Neuron (in vitro differentiated cells): ENCODE measurements around the gene ADCY1.
"Not testable (repeated sequence)": the region's sequence is repeated elsewhere in the genome, so short reads cannot be mapped to it uniquely, and the experiment has no call there.

Source experiments
- H2AFZ ChIP-seq: one replicate; pipeline ENCODE4 v1.6.1; 2013; ENCODE audit warnings: low read depth, mild to moderate bottlenecking, inconsistent platforms, low read length, moderate library complexity
- H3K27me3 ChIP-seq: one replicate; pipeline ENCODE4 v1.6.1; 2013; ENCODE audit warnings: low read length; ENCODE audit not compliant: insufficient read depth
- H3K36me3 ChIP-seq: one replicate; pipeline ENCODE4 v1.6.1; 2013; ENCODE audit warnings: low read length; ENCODE audit not compliant: insufficient read depth
- H3K4me1 ChIP-seq: one replicate; pipeline ENCODE4 v1.6.1; 2013; ENCODE audit warnings: low read length; ENCODE audit not compliant: insufficient read depth
- H3K4me3 ChIP-seq: 2 replicates; pipeline ENCODE4 v1.5.1; 2013; ENCODE audit warnings: mild to moderate bottlenecking, low read length, moderate library complexity
- H3K9me3 ChIP-seq: one replicate; pipeline ENCODE4 v1.6.1; 2013; ENCODE audit warnings: low read length

The ADCY1 gene

DNA sequence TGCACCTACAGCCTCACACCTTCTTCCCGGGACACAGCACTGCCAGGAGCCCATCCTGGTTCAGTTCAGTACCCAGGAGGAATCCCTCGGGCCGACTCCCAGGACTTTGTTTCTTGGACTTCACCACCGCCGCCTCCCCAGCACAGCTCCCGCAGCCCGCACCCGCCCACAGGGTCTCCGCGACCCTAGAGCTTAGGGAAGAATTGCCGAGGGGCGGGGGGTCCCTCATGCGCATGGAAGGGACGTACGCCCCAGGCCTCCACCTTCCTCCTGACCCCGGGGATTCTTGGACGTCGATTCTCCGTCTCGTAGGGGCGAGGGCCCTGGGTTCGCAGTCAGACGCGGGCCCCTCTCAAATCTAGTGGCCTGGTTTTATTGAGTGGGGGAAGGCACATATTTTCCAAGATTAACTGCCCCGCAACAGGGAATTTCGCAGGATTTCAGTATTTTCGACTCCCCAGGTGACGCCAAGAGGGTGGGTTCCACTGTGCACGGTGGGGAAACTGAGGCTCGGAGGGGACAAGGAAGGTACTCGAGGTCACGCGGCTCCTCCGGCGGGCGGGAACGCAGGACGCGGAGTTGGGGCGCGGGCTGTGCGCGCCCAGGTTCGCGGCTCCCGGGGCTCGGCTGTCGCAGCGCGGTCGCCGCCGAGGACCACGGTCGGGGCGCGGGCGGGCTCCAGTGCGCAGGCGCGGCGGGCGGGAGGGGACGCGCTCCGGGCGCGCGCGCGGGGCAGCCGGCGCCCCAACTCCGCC, at the start of gene ADCY1:
Gene ADCY1, plus strand, starts transcription at position 708 of the 755 bp plus-strand sequence. CDS start 176 bp downstream, outside the sequence.
- Histone ChIP-seq H3K27me3 (peaks cover 34% of the 10 kb centered on the region), H3K36me3 (no peaks in the 10 kb centered on the region), H2AFZ (peak within 1 kb of the TSS; percentile 85), H3K9me3 (no peaks in the 10 kb centered on the region), H3K4me1 (peaks cover 16% of the 10 kb centered on the region), H3K4me3 (peak within 1 kb of the TSS; percentile 74)

DNA sequence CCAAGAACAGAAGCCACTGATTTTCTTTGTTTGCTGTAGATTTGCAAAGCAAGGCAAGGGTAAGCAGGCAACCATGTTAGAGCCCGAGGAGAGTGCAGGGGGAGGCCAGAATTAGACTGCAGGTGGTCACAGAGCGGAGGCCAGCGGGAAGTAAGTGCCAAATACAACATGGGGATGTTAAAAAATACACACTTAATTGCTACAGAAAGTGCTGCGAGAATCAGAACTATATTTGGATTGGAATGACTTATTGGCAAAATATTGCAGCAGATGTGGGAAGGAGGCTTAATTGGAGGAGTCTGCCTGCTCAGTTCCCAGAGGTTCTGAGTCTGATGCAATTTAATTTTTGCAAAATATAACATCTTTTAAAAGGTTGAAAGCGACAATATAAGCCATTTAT, 49.7 kb upstream of the ADCY1 start:
- H3K4me1 ChIP-seq, result no peaks in the 10 kb centered on the region
- H3K9me3 ChIP-seq, result no peaks in the 10 kb centered on the region
- no peaks in the 10 kb centered on the region for H3K36me3 ChIP-seq
- no peak overlapping the region for H3K4me3 ChIP-seq
- H2AFZ ChIP-seq, result no peak overlapping the region
- H3K27me3 ChIP-seq, result no peaks in the 10 kb centered on the region

GRCh38 chr7:45525057-45525456, 49.1 kb upstream of the ADCY1 start:
- H3K27me3 ChIP-seq, result no peaks in the 10 kb centered on the region
- no peak overlapping the region for H3K4me3 ChIP-seq
- no peaks in the 10 kb centered on the region for H3K9me3 ChIP-seq
- no peaks in the 10 kb centered on the region for H3K4me1 ChIP-seq
- no peaks in the 10 kb centered on the region for H3K36me3 ChIP-seq
- no peak overlapping the region for H2AFZ ChIP-seq

DNA sequence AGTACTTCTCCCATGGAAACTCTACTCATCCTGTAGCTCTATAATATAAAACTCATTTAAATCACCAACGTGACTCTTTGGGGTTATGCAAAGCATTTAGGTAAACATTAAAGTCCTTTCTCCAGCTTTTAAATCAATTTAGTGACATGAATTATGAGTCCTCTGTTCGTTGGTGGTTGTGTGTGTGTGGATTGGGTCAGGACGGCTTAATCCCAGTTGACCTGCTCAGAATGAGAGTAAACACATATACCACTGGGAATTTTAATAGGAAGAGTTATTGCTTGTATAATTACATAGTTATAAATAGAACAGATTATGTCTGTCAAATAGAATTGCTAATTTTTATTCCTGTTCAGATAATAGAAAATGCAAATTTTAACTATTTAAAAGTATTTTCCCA, 30.7 kb upstream of the ADCY1 start:
- Histone ChIP-seq H3K9me3 (no peaks in the 10 kb centered on the region), H3K36me3 (no peaks in the 10 kb centered on the region), H2AFZ (no peak overlapping the region), H3K4me3 (no peak overlapping the region), H3K27me3 (no peaks in the 10 kb centered on the region), H3K4me1 (peaks cover 8% of the 10 kb centered on the region)

GRCh38 chr7:45545105-45545710, 29.0 kb upstream of the ADCY1 start:
- H3K4me1 ChIP-seq, H3K27me3 ChIP-seq, H2AFZ ChIP-seq, H3K4me3 ChIP-seq, H3K9me3 ChIP-seq, H3K36me3 ChIP-seq: not testable (repeated sequence)

- H3K4me3 ChIP-seq, H3K4me1 ChIP-seq, H3K27me3 ChIP-seq, H3K36me3 ChIP-seq, H2AFZ ChIP-seq, H3K9me3 ChIP-seq: not testable (repeated sequence)
Measured at GRCh38 chr7:45548917-45549316, 25.3 kb upstream of the ADCY1 start.

GRCh38 chr7:45563401-45563800, 10.8 kb upstream of the ADCY1 start:
- Histone ChIP-seq H3K9me3 (peaks cover 5% of the 10 kb centered on the region), H3K27me3 (peaks cover 27% of the 10 kb centered on the region), H3K36me3 (no peaks in the 10 kb centered on the region), H2AFZ (no peak overlapping the region), H3K4me3 (no peak overlapping the region), H3K4me1 (no peaks in the 10 kb centered on the region)

GRCh38 chr7:45563941-45564461, 10.2 kb upstream of the ADCY1 start:
- H3K27me3 ChIP-seq, result peaks cover 30% of the 10 kb centered on the region
- no peak overlapping the region for H3K4me3 ChIP-seq
- no peaks in the 10 kb centered on the region for H3K4me1 ChIP-seq
- H3K36me3 ChIP-seq, result no peaks in the 10 kb centered on the region
- peaks cover 5% of the 10 kb centered on the region for H3K9me3 ChIP-seq
- no peak overlapping the region for H2AFZ ChIP-seq

GRCh38 chr7:45564485-45564884, 9.7 kb upstream of the ADCY1 start:
- Histone ChIP-seq H3K27me3 (peaks cover 30% of the 10 kb centered on the region), H3K9me3 (peaks cover 5% of the 10 kb centered on the region), H3K36me3 (no peaks in the 10 kb centered on the region), H2AFZ (no peak overlapping the region), H3K4me1 (no peaks in the 10 kb centered on the region), H3K4me3 (no peak overlapping the region)

GRCh38 chr7:45564886-45565455, 9.2 kb upstream of the ADCY1 start:
- Histone ChIP-seq H3K36me3 (no peaks in the 10 kb centered on the region), H3K9me3 (peaks cover 3% of the 10 kb centered on the region), H3K4me3 (no peak overlapping the region), H3K27me3 (peaks cover 30% of the 10 kb centered on the region), H3K4me1 (no peaks in the 10 kb centered on the region), H2AFZ (no peak overlapping the region)

DNA sequence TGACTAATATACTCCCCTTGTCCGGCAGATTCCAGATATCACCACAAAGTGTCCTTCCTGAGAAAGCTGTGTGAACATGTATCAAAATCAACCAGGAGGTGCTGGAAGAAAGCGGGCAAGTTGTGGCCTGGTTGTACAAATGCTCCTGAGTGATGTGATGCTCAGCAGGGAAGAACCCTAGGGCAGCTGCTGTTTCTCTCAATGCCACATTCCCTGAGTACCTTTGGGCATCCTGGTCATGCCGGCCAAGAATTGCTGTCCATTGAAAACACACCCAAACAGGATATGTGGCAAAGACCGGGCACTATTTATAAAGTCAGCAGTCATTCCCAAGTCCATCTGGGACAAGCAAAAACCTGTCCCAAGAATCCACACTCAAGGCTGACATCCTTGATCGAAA, 7.8 kb upstream of the ADCY1 start:
- Histone ChIP-seq H2AFZ (no peak overlapping the region), H3K4me1 (no peaks in the 10 kb centered on the region), H3K9me3 (no peaks in the 10 kb centered on the region), H3K4me3 (no peak overlapping the region), H3K36me3 (no peaks in the 10 kb centered on the region), H3K27me3 (peaks cover 33% of the 10 kb centered on the region)

- Histone ChIP-seq H3K4me1 (no peaks in the 10 kb centered on the region), H2AFZ (no peak overlapping the region), H3K36me3 (no peaks in the 10 kb centered on the region), H3K4me3 (no peak overlapping the region), H3K9me3 (no peaks in the 10 kb centered on the region), H3K27me3 (peaks cover 38% of the 10 kb centered on the region)
Measured at GRCh38 chr7:45566961-45567360, 7.2 kb upstream of the ADCY1 start.

DNA sequence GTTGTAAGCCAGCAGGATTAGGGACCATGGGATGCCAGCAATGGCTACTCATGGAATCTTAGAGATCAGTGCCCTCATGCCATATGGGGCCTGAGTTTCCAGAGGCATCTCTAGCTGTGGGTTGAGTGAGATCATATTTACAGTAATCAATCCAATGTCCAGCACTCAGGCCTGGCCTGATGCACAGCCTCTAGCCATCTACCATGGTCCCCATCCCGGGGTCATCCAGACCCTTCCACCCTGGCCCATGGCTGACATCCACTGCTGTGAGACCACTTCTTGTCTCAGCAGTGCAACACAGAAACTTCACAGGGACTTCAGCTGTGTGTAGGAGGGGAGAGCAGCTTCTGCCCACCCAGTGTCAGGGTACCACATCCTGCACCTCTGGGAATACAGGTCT, 6.5 kb upstream of the ADCY1 start:
- H3K4me1 ChIP-seq, result no peaks in the 10 kb centered on the region
- H3K27me3 ChIP-seq, result peaks cover 42% of the 10 kb centered on the region
- H2AFZ ChIP-seq, result no peak overlapping the region
- no peaks in the 10 kb centered on the region for H3K36me3 ChIP-seq
- H3K4me3 ChIP-seq, result no peak overlapping the region
- no peaks in the 10 kb centered on the region for H3K9me3 ChIP-seq
